HG03280 (cell line): ENCODE data around the gene KIR2DL3.
"Not testable (repeated sequence)": the region's sequence is repeated elsewhere in the genome, so short reads cannot be mapped to it uniquely, and the experiment has no call there.

Experiments used
- ATAC-seq: cut with Tn5 transposase; IDR thresholded peaks from one replicate; pipeline ENCODE4 v1.9.1; 2021; ENCODE audit warnings: mild to moderate bottlenecking, moderate library complexity; ENCODE audit not compliant: unreplicated experiment

The KIR2DL3 gene

GRCh38 chr19:54786091-54786723 is 47.9 kb downstream of the KIR2DL3 start:
- ATAC-seq = not testable (repeated sequence)

GRCh38 chr19:54788154-54788553 is 49.8 kb downstream of the KIR2DL3 start:
- ATAC-seq = not testable (repeated sequence)

- ATAC-seq = no peak
Measured at GRCh38 chr19:54790711-54791110, 52.4 kb downstream of the KIR2DL3 start.

GRCh38 chr19:54791476-54791875 is 53.2 kb downstream of the KIR2DL3 start:
- ATAC-seq = no peak

GRCh38 chr19:54792814-54793213 is 54.5 kb downstream of the KIR2DL3 start:
- no peak for ATAC-seq

- ATAC-seq = no peak
Measured at GRCh38 chr19:54795758-54796157, 57.4 kb downstream of the KIR2DL3 start.
